Hematopoietic multipotent progenitor cell treated with erythropoietin and hydrocortisone succinate and interleukin-3 and kit ligand, for 17 days (in vitro differentiated cells): ENCODE measurements around the gene TNFAIP8.

Experiments
- DNase-seq: peaks from one replicate; pipeline ENCODE4 v3.0.0-alpha.2; 2015; ENCODE audit warnings: low spot score

TNFAIP8 gene

DNA sequence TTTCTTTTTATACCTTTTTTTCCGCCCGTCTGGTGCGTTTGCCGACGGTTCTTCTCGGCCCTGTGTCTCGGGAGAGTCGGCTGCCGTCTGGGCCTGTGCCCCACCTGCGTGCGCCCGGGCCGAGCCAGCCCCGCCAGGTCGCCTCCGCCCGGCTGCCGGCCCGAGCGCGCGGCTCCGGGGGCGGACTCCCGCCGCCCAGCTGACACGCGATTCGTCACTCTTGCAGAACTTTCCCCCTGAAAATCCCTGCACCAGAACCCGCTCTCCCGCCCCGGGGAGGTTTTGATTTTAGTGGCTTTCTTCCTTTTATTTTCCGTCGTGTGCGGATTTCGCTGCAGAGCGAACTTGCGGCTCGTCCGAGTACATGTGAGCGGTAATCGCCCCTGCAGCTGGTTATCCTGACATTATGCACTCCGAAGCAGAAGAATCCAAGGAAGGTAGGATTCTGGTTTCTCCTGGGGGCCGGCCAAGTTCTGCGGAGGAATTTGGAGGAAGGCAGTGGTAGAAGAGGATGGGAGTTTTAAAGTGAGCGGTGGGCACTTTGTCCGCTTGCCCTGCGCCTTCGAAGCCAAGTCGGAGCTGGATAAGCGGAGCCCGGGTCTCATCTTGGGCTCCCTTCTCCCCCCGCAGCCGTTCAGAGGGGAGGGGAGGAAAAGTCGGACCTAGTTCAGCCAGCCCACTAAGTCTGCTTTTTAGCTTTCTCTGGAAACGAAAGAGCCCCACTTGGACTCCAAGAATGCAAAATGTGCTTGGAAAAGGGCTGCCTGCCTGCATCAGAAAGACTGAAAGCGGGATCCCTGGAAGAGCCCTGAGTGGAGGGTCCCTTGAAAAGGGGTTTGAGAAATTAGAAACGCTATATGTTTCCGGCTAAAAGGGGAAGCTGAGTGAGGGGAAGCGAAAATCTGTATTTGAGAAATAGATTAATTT is at the start of gene TNFAIP8:
TNFAIP8 (plus strand) TSS at position 335 of the 927 bp plus-strand sequence; CDS start at position 407, 72 bp downstream.
- no peak for DNase-seq

DNA sequence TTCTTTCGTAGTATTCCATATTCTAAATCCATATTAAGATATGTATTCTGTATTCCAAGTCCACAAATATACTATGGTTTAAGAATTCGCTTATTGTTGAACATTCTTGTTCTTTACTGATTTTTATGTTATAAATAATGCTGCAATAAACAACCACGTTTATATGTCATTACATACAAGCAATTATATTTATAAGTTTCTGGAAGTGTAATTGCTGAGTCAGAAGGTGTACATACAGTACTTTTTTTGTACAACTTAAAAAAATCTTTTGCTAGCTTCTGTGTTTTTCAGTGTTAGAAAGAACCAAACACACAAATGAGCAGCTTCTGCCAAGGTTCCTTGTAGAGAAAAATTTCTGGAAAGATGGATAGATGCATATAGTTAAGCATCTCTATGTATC is 48.6 kb upstream of the TNFAIP8 start:
- no peak for DNase-seq

DNA sequence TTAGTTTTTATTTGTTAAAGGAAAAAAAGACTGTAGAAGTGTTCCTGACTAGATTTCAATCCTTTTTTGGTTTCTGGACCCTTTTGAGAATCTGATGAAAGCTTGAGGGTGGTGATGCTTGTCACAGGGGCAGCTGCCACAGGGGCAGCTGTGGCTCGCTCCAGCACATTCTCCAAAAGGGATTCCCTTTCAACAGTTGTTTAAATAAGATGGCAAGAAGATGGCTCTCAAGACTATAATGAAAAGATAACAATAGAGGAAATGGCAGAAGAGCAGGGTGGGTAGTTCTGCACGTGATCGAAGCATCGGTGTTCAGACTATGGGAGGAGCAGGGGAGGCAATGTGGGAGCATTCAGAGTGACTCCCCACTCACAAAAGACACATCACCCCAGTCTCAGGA is 46.5 kb upstream of the TNFAIP8 start:
- DNase-seq = no peak

DNA sequence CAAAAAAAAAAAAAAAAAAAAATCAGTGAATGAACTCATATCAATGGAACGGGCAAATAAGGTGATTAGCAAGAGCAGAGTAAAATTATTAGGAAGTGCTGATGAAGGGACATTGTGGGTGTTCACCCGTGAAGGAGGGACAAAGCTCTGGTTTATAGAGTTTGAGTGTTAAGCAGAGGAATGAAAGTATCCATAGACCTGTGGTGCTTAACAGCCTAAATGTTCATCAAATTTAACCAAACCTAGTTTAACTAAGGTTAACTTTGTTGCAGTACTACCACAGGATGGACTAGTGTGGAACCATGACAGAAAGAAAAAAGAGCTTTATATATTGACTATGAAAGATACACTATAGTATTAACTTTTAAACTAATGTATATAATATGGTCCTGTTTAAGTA is 44.1 kb upstream of the TNFAIP8 start:
- DNase-seq = no peak

DNA sequence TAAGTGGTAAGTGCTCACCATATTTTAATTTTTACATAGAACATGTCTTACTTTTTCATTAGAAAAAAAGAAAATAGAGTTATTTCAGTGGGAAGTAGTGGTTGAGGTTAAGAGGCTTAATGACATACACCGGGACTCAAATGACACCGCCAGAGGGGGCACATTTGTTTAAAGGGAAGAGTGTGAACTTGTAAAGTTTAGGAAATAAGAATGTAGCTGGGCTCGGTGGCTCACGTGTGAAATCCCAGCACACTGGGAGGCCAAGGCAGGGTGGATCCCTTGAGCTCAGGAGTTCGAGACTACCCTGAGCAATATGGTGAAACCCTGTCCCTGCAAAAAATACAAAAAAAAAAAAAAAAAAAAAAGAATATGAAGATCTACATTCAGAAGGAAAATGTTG is 43.4 kb upstream of the TNFAIP8 start:
- no peak for DNase-seq

DNA sequence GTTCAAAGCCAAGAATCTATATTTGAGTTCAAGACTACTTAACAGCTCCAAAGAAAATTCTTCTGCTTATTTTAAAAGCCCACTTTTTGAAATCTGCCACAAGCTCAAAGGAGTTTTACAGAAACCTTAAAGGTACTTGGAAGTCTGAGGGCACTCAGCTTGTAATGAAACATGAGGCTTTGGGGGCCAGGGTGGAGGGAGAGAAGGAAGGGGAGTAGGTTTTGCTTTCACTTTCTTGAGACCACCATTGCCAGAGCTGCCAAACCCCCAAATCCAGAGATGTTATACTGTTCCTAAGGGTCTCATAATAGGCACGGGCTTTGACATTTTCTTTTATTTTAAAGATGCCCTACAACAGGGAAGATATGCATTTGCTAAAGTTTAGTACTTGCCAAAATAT is 42.6 kb upstream of the TNFAIP8 start:
- no peak for DNase-seq

DNA sequence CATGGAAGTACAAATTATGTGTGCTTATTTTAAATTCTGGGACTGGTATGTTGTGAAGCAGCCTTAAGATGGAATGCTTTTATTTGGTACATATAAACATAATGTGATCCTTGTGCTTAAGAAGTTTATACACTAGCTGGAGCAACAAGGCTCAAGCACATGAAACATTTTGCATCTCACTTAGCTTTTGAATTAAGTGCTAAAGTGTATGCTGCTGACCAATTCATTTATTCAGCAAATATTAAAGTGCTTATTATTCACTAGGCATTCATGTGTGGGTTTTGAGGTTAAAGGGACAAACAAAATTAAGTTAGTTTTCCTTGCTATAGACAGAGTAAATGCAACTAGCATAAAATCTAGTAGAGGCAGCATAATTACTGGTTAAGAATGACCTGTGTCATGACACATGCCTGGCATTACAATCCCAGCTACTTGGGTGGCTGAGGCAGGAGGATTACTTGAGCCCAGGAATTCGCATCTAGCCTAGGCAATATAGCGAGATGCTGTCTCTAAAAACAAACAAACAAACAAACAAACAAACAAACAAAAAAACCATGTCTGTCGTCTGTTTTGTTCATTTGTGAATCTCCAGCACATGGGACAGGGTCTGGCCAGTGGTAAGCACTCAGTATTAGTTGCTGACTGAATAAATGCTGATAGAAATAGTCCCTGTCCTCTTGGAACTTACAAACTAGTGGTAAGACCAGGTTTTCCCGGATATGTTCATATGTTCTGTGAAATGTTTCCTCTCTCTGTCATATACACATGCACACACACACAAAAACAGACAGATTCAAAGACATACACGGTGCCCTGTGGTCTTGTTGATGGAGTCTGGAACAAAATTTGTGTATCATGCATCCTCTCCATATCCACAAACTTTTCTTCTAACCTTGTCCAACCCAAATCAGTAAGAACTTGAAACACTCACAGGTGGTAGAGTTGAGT is 41.9 kb upstream of the TNFAIP8 start:
- no peak for DNase-seq

DNA sequence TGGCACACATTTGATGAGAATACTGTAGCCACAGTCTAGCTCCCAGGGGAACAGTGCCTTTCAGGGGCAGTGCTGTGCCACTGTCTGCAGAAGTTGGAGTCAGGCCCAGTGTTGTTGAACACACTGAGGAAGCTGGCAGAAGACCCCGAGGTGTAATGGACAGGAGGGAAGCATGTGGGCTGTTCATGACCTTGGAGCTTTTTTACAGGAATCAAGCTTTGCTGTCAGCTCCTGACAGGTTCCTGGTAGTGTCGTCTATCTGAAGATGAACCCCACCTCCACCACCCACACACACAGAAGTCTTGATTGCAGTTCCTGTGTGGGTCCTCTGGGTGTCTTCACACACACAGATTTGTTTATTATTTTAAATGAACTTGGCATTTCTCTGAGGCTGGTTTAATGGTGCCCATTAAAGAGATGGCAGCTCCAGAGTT is 40.3 kb upstream of the TNFAIP8 start:
- DNase-seq = peak; percentile 67

DNA sequence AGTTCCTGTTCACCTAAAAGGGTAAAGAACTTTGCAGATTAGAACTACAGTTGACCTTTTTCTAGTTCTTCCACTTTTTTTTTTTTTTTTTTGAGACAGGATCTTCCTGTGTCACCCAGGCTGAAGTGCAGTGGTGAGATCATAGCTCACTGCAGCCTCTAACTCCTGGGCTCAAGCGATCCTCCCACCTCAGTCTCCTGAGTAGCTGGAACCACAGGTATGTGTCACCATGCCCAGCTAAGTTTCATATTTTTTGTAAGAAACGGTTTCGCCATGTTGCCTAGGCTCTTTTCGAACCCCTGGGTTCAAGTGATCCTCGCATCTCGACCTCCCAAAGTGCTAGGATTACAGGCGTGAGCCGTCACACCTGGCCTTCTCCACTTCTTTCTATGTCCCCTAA is 39.7 kb upstream of the TNFAIP8 start:
- no peak for DNase-seq

DNA sequence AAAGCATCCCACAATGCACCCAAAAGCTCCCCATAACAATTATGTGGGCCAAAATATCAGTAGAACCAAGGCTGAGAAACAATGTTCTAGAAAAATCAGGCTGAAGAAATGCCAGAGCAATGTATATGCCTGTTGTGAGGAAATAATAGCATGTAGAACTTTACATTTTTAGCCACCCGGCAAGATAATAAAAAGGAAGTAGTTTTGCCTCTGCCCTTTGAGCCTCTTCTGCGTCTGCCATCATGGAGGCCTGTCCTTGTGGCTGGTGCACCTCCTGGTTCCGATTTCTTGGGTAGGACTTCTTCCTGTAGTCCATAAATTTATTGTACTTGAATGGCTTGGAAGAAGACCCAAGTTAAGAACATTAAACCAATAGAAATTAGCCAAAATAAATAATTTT is 38.9 kb upstream of the TNFAIP8 start:
- DNase-seq = no peak

DNA sequence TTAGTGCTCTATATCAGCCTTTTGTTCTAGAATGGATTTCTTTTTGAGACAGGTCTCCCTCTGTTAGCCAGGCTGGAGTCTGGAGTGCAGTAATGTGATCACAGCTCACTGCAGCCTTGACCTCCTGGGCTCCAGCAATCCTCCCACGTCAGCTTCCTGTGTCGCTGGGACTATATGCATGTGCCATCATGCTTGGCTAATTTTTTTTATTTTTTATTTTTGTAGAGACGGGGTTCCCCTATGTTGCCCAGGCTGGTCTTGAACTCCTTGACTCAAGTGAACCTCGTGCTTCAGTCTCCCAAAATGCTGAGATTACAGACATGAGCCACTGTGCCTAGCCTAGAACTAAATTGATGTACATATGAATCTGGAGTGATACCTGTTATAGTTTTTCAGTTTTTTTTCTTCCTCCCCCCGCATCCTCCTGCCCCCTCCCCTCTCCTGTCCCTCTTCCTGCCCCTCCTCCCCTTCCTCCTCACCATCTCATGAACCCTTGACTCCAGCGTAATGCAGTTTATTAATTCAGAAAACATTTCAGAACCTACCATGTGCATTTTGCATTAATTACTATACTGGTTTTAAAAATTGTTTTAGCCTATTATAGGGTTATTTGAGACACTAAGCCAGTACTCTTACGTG is 37.4 kb upstream of the TNFAIP8 start:
- no peak for DNase-seq

DNA sequence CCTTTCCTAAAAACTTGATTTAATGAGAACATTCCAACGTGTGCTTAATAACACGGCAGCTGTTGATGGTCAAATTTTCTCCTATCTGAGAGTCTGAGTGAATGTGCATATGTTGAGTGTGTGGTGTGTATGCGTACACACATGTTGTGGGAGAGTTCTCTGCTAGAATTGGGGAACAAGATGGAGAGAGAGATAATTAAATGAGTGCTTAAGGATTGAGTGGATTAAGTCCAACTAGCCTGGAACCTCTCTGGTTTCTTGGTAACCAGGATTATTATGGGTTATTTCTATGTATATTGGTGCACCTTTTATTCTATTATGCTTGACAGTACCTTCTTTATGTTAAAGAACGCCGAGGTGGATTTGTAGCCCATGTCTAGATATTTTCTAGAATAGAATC is 36.4 kb upstream of the TNFAIP8 start:
- no peak for DNase-seq

DNA sequence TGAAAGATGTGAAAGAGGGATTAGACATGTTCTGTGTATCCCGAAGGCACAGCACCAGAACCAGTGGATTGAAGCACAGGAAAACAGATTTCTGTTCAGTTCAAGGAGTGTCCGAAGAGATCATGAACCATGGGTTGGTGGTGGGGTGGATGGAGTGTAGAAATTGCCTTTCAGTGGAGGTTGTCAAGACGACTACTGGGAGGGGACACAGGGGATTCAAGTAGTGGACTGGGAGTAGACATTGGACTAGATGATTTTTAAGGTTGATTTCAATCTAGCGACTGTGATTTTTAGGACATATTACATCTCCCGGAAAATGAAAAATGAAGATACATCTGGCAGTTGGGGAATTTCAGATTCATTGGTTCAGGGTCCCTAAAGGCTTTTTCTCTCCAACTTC is 35.9 kb upstream of the TNFAIP8 start:
- DNase-seq = no peak

DNA sequence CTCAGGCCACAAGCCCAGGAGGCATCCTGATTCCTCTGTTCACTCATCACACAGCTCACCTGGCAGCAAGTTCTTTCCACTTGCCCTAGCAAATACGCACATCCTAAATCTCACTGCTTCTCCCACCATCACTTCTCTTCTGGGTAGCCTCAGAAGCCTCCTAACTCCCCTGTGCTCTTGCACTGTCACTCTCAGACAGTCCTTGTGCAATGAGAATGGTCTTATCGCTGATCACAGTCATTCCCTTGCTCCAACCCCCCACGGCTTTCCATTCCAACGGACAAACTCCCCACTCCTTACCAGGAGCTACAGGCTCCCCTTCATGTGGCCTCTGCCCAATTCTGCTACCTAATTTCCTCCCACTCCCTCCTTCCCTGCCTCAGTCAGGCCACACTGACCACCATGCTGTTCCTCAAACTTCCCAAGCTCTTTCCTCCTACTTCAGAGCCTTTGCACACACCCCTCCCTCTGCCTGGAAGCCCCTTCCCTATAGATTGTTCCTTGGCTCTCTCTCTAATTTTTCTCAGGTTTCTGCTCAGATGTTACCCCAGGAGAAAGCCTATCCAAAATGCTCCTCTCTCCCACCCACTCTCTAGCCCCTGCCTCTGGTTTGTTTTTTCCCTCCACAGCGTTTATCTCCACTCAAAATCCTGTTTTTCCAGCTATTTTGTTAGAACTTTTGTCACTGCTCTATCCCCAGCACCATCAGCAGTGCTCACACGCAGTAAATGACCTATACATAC is 34.1 kb upstream of the TNFAIP8 start:
- DNase-seq = no peak

DNA sequence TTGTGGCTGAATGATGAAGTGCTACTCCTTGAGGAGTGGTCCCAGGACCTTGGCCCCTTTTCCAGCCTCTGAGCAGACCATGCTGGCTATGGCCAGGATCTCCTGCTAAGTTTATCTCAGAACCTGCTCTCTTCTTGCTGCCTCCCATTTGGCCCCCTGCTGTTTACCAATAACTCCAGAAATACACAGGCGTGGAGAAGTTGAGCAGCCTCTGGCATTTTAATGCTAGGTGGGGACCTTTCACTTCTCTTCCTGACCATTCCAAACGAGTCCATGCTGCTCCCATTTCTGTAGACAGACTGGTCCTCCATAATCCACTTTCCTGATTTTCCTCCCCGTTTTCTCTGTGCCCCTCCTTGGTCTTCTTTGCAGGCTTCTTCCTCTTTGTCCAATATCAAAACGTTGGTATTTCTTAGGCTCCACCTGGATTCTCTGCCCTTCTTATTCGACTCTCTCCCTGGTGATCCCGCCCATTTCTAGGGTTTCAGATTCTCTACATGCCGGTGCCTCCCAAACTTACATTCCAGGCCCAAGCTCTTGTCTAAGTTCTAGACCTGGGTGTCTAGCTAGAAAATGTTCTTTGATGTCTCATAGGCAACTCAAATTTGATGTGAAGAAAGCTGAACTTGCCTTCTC is 33.4 kb upstream of the TNFAIP8 start:
- DNase-seq = no peak

DNA sequence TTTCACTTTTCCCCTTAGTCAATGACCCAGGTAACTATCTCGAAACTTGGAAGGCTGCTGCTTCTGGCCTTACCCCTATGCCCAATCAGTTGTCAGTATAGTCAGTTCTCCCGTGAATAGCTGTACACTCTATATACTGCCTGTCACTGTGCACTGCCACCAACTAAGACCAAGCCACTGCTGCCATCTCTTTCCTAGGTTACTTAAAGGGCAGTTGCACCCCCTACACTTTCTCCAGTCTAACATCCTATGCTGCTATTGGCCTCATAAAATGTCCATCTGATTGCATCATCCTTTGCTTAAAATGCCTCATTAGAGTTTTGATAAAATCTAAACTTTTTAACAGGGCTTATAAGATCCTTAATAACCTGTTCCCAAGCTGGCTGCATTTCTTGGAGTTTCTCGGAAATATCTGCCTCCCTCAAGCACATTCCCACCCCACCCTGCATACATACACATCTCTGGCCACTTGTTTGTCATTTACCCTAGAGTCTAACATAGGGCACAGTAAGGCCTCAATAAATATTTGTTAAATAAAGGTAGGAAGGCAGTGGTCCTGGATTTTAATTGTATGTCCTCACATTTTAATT is 32.8 kb upstream of the TNFAIP8 start:
- peak; percentile 46 for DNase-seq

DNA sequence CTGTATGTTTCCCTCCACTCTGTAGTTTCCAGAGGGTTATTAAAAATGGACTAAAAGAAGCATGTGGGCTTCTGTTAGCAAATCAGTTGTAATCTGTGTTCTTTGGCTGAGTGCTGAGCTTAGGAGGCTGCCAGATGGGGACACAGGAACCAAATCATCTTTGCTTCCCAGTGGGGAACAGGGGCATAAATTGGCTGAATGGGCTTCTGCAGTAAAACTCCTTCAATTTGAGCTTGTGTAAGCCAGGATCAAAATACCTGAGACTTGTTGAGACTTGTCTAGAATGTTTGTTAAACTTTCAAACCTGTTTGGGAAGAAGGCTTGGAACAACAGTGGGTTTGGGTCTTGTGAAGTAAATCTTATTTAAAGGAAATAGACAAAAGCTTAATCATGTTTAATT is 32.2 kb upstream of the TNFAIP8 start:
- peak; percentile 50 for DNase-seq

DNA sequence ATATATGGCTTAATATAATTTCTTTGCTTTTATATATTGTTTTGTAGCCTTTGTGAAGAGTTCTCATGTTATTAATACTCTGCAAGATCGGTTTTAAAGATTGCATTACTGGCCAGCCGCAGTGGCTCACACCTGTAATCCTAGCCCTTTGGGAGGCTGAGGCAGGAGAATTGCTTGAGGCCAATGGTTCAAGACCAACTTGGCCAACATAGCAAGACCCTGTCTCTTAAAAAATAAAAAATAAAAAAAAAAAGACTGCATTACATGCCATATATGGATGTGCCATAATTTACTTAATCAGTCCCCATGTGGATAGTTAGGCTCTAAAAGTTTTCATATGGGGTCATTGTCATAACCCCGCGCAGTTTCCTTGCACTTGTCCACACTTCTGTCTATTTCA is 31.0 kb upstream of the TNFAIP8 start:
- no peak for DNase-seq

DNA sequence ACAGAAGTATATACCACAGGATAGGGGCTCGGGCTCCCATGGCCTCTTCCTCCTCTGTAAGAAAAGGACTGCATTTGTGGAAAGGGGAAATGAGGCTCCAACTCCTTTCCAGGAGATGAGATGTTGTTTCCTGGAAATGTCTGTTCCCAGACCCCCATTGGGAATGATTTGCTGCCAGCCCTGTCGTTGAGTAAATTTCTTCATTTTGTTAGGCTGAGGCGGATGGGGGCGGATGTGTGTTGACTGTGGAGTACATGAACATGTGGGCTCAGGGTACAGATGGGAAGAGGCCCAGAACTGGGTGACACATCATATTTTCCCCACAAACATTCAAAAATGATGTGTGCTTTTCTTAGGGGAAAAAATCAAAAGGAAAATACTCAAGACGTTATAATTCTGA is 28.8 kb upstream of the TNFAIP8 start:
- DNase-seq = peak; percentile 68

DNA sequence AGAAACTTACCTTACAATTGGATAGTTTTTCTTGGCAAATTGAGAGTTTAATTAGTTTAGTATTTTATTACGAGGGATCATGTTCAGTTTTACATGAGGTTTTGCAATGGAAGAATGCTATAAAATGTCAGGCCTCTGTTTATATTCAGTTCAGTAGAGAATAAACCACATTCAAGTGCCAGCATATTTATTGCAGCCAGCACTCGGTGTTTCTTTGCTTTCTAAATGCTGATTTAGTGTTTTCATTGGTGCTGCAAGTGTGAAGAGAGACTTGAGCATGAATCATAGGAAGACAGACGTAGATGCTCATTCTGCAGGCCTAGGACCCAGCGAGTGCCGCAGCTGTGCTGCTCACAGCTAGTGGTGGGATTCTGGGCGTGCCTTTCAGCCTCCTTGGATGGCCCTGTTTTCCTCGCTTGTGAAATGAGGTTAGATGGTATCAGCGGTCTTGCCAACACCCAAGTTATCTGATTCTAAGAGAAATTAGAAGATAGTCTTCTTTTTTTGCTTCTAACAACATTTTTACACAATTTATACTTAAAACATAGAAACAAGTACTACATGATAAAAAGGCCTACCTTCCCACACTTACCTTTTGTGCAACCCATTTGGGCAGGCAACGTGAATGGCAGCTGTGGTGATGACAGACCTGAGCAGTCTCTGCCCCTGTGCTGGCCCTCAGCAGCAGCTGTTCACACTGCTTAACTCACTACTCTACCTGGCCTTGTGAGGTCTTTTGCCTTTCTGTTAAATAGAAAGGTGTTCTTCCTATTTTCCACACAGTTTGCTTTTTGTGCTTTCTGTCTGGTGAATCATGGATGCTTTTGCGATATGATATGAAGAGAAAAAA is 26.8 kb upstream of the TNFAIP8 start:
- DNase-seq = peak; percentile 37
